Astrocyte (in vitro differentiated cells and primary cell): ENCODE data around the gene CLCN5. TPM values are rescaled to one million over a fixed set of nuclear protein-coding genes. Genes with fewer than 3 reads are reported as not detected.

ENCODE experiments used
- DNase-seq: peaks from one replicate; pipeline ENCODE4 v3.0.0-alpha.2; 2010; ENCODE audit warnings: low read depth
- FAIRE-seq: peaks from 2 replicates; lab custom pipeline; 2011; peaks lifted over from hg19 to GRCh38; lab: Jason Lieb, UNC
- H2AFZ ChIP-seq: 2 replicates; pipeline ENCODE4 v1.6.0; 2012; ENCODE audit warnings: low read depth, low read length, inconsistent platforms
- H3K27ac ChIP-seq: 2 replicates; pipeline ENCODE4 v1.5.1; 2011; ENCODE audit warnings: low read depth, low read length, inconsistent platforms
- H3K27me3 ChIP-seq: 2 replicates; pipeline ENCODE4 v1.6.0; 2011; ENCODE audit warnings: low read length, inconsistent platforms; ENCODE audit not compliant: insufficient read depth
- H3K36me3 ChIP-seq: 2 replicates; pipeline ENCODE4 v1.5.1; 2011; ENCODE audit warnings: low read length, inconsistent platforms; ENCODE audit not compliant: insufficient read depth
- H3K4me1 ChIP-seq: 2 replicates; pipeline ENCODE4 v1.5.1; 2011; ENCODE audit warnings: low read length, inconsistent platforms; ENCODE audit not compliant: insufficient read depth
- H3K4me2 ChIP-seq: 2 replicates; pipeline ENCODE4 v1.6.0; 2012; ENCODE audit warnings: low read length, inconsistent platforms
- H3K4me3 ChIP-seq: 2 replicates; pipeline ENCODE4 v1.5.1; 2011; ENCODE audit warnings: low read depth, mild to moderate bottlenecking, low read length, inconsistent platforms; ENCODE audit not compliant: insufficient read depth
- H3K79me2 ChIP-seq: 2 replicates; pipeline ENCODE4 v1.6.0; 2012; ENCODE audit warnings: mild to moderate bottlenecking, low read length, inconsistent platforms; ENCODE audit not compliant: insufficient read depth
- H3K9ac ChIP-seq: 2 replicates; pipeline ENCODE4 v1.6.0; 2012; ENCODE audit warnings: mild to moderate bottlenecking, low read length, inconsistent platforms
- H3K9me3 ChIP-seq: 2 replicates; pipeline ENCODE4 v1.5.1; 2012; ENCODE audit warnings: low read depth, mild to moderate bottlenecking, low read length, inconsistent platforms; ENCODE audit not compliant: insufficient read depth
- H4K20me1 ChIP-seq: 2 replicates; pipeline ENCODE4 v1.6.0; 2012; ENCODE audit warnings: low read length, inconsistent platforms; ENCODE audit not compliant: insufficient read depth
- H3K27ac Mint-ChIP-seq: one replicate; pipeline ENCODE4 v1.8.0; 2021; ENCODE audit warnings: mild to moderate bottlenecking, mixed read lengths; ENCODE audit not compliant: unreplicated experiment
- H3K27me3 Mint-ChIP-seq: one replicate; pipeline ENCODE4 v1.8.0; 2021; ENCODE audit warnings: low read depth, mixed read lengths; ENCODE audit not compliant: unreplicated experiment
- H3K36me3 Mint-ChIP-seq: one replicate; pipeline ENCODE4 v1.8.0; 2021; ENCODE audit warnings: low read depth, mixed read lengths; ENCODE audit not compliant: unreplicated experiment
- H3K4me1 Mint-ChIP-seq: one replicate; pipeline ENCODE4 v1.8.0; 2021; ENCODE audit warnings: low read depth, mixed read lengths; ENCODE audit not compliant: unreplicated experiment
- H3K4me3 Mint-ChIP-seq: one replicate; pipeline ENCODE4 v1.8.0; 2021; ENCODE audit warnings: mild to moderate bottlenecking, moderate library complexity, mixed read lengths; ENCODE audit not compliant: unreplicated experiment
- H3K9me3 Mint-ChIP-seq: one replicate; pipeline ENCODE4 v1.8.0; 2021; ENCODE audit warnings: mild to moderate bottlenecking, mixed read lengths; ENCODE audit not compliant: unreplicated experiment
- CTCF ChIP-seq: IDR thresholded peaks from 2 replicates; pipeline ENCODE4 v1.5.1; 2011; ENCODE audit warnings: low read depth, mild to moderate bottlenecking, inconsistent platforms, low read length, moderate library complexity; ENCODE audit not compliant: insufficient read depth
- EZH2 ChIP-seq: IDR thresholded peaks from 2 replicates; pipeline ENCODE4 v1.6.1; 2012; ENCODE audit warnings: mild to moderate bottlenecking, low read length, inconsistent platforms; ENCODE audit not compliant: insufficient read depth
- total RNA-seq: library from RNA; stranded (reverse); gene quantifications from 2 replicates; pipeline ENCODE4 v1.2.1, GENCODE V29; 2021

Gene CLCN5
- total RNA-seq, 1 donor from 2014 or later = 16.7 TPM

DNA sequence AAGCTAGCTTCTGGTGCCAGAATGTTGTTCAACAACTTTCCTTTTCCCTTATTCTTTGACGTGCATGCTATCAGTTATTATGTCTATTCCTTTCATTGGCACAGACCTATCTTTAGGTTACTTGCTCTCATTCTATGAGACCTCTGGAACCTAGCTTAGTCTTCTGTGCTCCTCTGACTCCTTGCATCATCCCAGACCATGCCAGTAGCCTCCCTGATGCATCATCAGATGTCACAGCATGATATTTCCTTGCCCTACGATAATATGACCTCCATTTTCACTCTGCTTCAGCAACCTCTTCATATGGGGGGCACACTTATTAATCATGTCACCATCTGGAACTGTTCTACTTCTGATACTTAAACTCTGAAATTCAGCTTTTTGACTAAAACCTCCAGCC is 37.2 kb downstream of the CLCN5 start:
- Histone ChIP-seq H2AFZ (no peak overlapping the region), H3K27me3 (no peaks in the 10 kb centered on the region), H3K27ac (no peak overlapping the region), H3K4me1 (no peaks in the 10 kb centered on the region), H4K20me1 (no peaks in the 10 kb centered on the region), H3K36me3 (no peaks in the 10 kb centered on the region), H3K4me2 (no peak overlapping the region), H3K9me3 (no peaks in the 10 kb centered on the region), H3K9ac (no peak overlapping the region), H3K79me2 (no peaks in the 10 kb centered on the region), H3K4me3 (no peak overlapping the region)
- no peak for TF ChIP-seq EZH2
- H3K27ac Mint-ChIP-seq = no peak overlapping the region
- H3K9me3 Mint-ChIP-seq = no peaks in the 10 kb centered on the region
- H3K4me1 Mint-ChIP-seq = no peaks in the 10 kb centered on the region
- no peak overlapping the region for H3K4me3 Mint-ChIP-seq
- FAIRE-seq (no peak), DNase-seq (no peak)
- no peaks in the 10 kb centered on the region for H3K27me3 Mint-ChIP-seq
- H3K36me3 Mint-ChIP-seq = no peaks in the 10 kb centered on the region

GRCh38 chrX:49960061-49960460 is 37.7 kb downstream of the CLCN5 start:
- TF ChIP-seq CTCF (no peak), EZH2 (no peak)
- Histone ChIP-seq H3K27ac (no peak overlapping the region), H3K79me2 (no peaks in the 10 kb centered on the region), H3K4me2 (no peak overlapping the region), H2AFZ (no peak overlapping the region), H3K9ac (no peak overlapping the region), H3K9me3 (no peaks in the 10 kb centered on the region), H3K36me3 (no peaks in the 10 kb centered on the region), H3K4me3 (no peak overlapping the region), H4K20me1 (no peaks in the 10 kb centered on the region), H3K27me3 (no peaks in the 10 kb centered on the region), H3K4me1 (no peaks in the 10 kb centered on the region)
- DNase-seq (peak; percentile 7), FAIRE-seq (no peak)
- no peaks in the 10 kb centered on the region for H3K27me3 Mint-ChIP-seq
- H3K36me3 Mint-ChIP-seq = no peaks in the 10 kb centered on the region
- H3K9me3 Mint-ChIP-seq = no peaks in the 10 kb centered on the region
- H3K4me3 Mint-ChIP-seq = no peak overlapping the region
- no peaks in the 10 kb centered on the region for H3K4me1 Mint-ChIP-seq
- H3K27ac Mint-ChIP-seq = no peak overlapping the region

- Histone ChIP-seq H3K27ac (no peak overlapping the region), H3K79me2 (no peaks in the 10 kb centered on the region), H3K4me1 (no peaks in the 10 kb centered on the region), H3K9me3 (no peaks in the 10 kb centered on the region), H4K20me1 (no peaks in the 10 kb centered on the region), H3K4me3 (no peak overlapping the region), H3K27me3 (no peaks in the 10 kb centered on the region), H2AFZ (no peak overlapping the region), H3K4me2 (no peak overlapping the region), H3K9ac (no peak overlapping the region), H3K36me3 (no peaks in the 10 kb centered on the region)
- DNase-seq = no peak
- Mint-ChIP-seq H3K4me3 (no peak overlapping the region), H3K4me1 (no peaks in the 10 kb centered on the region), H3K27me3 (no peaks in the 10 kb centered on the region), H3K27ac (no peak overlapping the region), H3K9me3 (no peaks in the 10 kb centered on the region), H3K36me3 (no peaks in the 10 kb centered on the region)
- TF ChIP-seq CTCF (no peak), EZH2 (no peak)
- FAIRE-seq = peak; percentile 78
Observed at GRCh38 chrX:49970674-49971073, 48.3 kb downstream of the CLCN5 start.
